ENCODE data around the gene CASP5. TPM values are rescaled to one million over a fixed set of nuclear protein-coding genes. Genes with fewer than 3 reads are reported as not detected.

CASP5 gene
- total RNA-seq, 1 donor from 2014 or later = not detected

GRCh38 chr11:105000797-105001196, 22.2 kb downstream of the CASP5 start:
- Mint-ChIP-seq H3K27ac (ENCODE audit: unreplicated experiment) (no peak overlapping the region), H3K4me3 (no peak overlapping the region), H3K27me3 (ENCODE audit: low read depth) (no peaks in the 10 kb centered on the region), H3K9me3 (peaks cover 6% of the 10 kb centered on the region), H3K36me3 (ENCODE audit: low read depth) (no peaks in the 10 kb centered on the region), H3K4me1 (no peaks in the 10 kb centered on the region)
- TF ChIP-seq CTCF (conservative IDR thresholded peaks at IDR 0.05) = peak; percentile 49
- no peak for DNase-seq (ENCODE audit: low read depth, low spot score)

GRCh38 chr11:105000167-105000566, 22.8 kb downstream of the CASP5 start:
- no peak overlapping the region for H3K27ac Mint-ChIP-seq (ENCODE audit: unreplicated experiment)
- DNase-seq (ENCODE audit: low read depth, low spot score) = no peak
- no peaks in the 10 kb centered on the region for H3K36me3 Mint-ChIP-seq (ENCODE audit: low read depth)
- no peaks in the 10 kb centered on the region for H3K4me1 Mint-ChIP-seq
- H3K27me3 Mint-ChIP-seq (ENCODE audit: low read depth) = no peaks in the 10 kb centered on the region
- peaks cover 6% of the 10 kb centered on the region for H3K9me3 Mint-ChIP-seq
- no peak overlapping the region for H3K4me3 Mint-ChIP-seq
- TF ChIP-seq CTCF (conservative IDR thresholded peaks at IDR 0.05) = no peak

- H3K27ac Mint-ChIP-seq (ENCODE audit: unreplicated experiment) = no peak overlapping the region
These were observed 23.2 kb downstream of the CASP5 start for GRCh38 chr11:104999721-105000120.

GRCh38 chr11:104997288-104997687, 25.7 kb downstream of the CASP5 start:
- Mint-ChIP-seq H3K4me3 (no peak overlapping the region), H3K4me1 (no peaks in the 10 kb centered on the region), H3K9me3 (peaks cover 6% of the 10 kb centered on the region), H3K27ac (ENCODE audit: unreplicated experiment) (no peak overlapping the region), H3K36me3 (ENCODE audit: low read depth) (no peaks in the 10 kb centered on the region), H3K27me3 (ENCODE audit: low read depth) (no peaks in the 10 kb centered on the region)
- DNase-seq (ENCODE audit: low read depth, low spot score) = no peak
- no peak for TF ChIP-seq CTCF (conservative IDR thresholded peaks at IDR 0.05)

More at GRCh38 chr11:104999721-105000120, 23.2 kb downstream of the CASP5 start:
- no peak for TF ChIP-seq CTCF (conservative IDR thresholded peaks at IDR 0.05)
- DNase-seq (ENCODE audit: low read depth, low spot score) = no peak
- no peaks in the 10 kb centered on the region for H3K36me3 Mint-ChIP-seq (ENCODE audit: low read depth)
- H3K4me1 Mint-ChIP-seq = no peaks in the 10 kb centered on the region
- H3K9me3 Mint-ChIP-seq = peaks cover 6% of the 10 kb centered on the region
- no peaks in the 10 kb centered on the region for H3K27me3 Mint-ChIP-seq (ENCODE audit: low read depth)
- H3K4me3 Mint-ChIP-seq = no peak overlapping the region

GRCh38 chr11:104995001-104995408, 28.0 kb downstream of the CASP5 start:
- DNase-seq (ENCODE audit: low read depth, low spot score) = no peak
- no peak for TF ChIP-seq CTCF (conservative IDR thresholded peaks at IDR 0.05)
- Mint-ChIP-seq H3K36me3 (ENCODE audit: low read depth) (no peaks in the 10 kb centered on the region), H3K27me3 (ENCODE audit: low read depth) (no peaks in the 10 kb centered on the region), H3K27ac (ENCODE audit: unreplicated experiment) (no peak overlapping the region), H3K4me1 (no peaks in the 10 kb centered on the region), H3K4me3 (no peak overlapping the region), H3K9me3 (peaks cover 2% of the 10 kb centered on the region)

- H3K36me3 Mint-ChIP-seq (ENCODE audit: low read depth) = no peaks in the 10 kb centered on the region
- no peak overlapping the region for H3K4me3 Mint-ChIP-seq
- H3K9me3 Mint-ChIP-seq = peaks cover 3% of the 10 kb centered on the region
- H3K27ac Mint-ChIP-seq (ENCODE audit: unreplicated experiment) = no peak overlapping the region
- no peak for TF ChIP-seq CTCF (conservative IDR thresholded peaks at IDR 0.05)
- no peak for DNase-seq (ENCODE audit: low read depth, low spot score)
- H3K4me1 Mint-ChIP-seq = no peaks in the 10 kb centered on the region
- no peaks in the 10 kb centered on the region for H3K27me3 Mint-ChIP-seq (ENCODE audit: low read depth)
These were observed 30.2 kb downstream of the CASP5 start for GRCh38 chr11:104992781-104993180.
